Suprapubic skin (tissue), 4 donors: ENCODE data around the gene RPL41. TPM values are rescaled to one million over a fixed set of nuclear protein-coding genes. Genes with fewer than 3 reads are reported as not detected.

Experiments used
- DNase-seq, 2 donors: peaks; one replicate each; pipeline ENCODE4 v3.0.0-alpha.2; 2019; ENCODE audit warnings: low spot score in 2 of 2
- H3K27ac ChIP-seq: fragments of 200-600 bp; sonication (generic); one replicate; pipeline ENCODE4 v1.5.1; 2019
- H3K27me3 ChIP-seq: fragments of 200-600 bp; sonication (generic); one replicate; pipeline ENCODE4 v1.5.1; 2019
- H3K36me3 ChIP-seq: fragments of 200-600 bp; sonication (generic); one replicate; pipeline ENCODE4 v1.5.1; 2019
- H3K4me1 ChIP-seq: fragments of 200-600 bp; sonication (generic); one replicate; pipeline ENCODE4 v1.5.1; 2019
- H3K4me3 ChIP-seq: fragments of 200-600 bp; sonication (generic); one replicate; pipeline ENCODE4 v1.5.1; 2019; ENCODE audit warnings: mild to moderate bottlenecking
- H3K9me3 ChIP-seq: fragments of 200-600 bp; sonication (generic); one replicate; pipeline ENCODE4 v1.5.1; 2019
- EP300 ChIP-seq: sonication (generic); formaldehyde crosslinking; IDR thresholded peaks from one replicate; pipeline ENCODE4 v1.6.1; 2017; ENCODE audit warnings: antibody characterized with exemption
- POLR2A ChIP-seq, 2 donors: fragments of 450-650 bp; IDR thresholded peaks; one replicate each; pipeline ENCODE4 v1.6.1; 2017; ENCODE audit warnings: antibody characterized with exemption in 2 of 2, mild to moderate bottlenecking in 2 of 2, moderate library complexity in 2 of 2
- POLR2AphosphoS5 ChIP-seq, 3 donors: sonication (generic); formaldehyde crosslinking; IDR thresholded peaks; one replicate each; pipeline ENCODE4 v1.6.1; 2017; ENCODE audit warnings: antibody characterized with exemption in 3 of 3
- WGBS: methylation state at CpG from one replicate; pipeline ENCODE4 v1.1.5; 2018; 5-methylcytosine and 5-hydroxymethylcytosine counted together
- total RNA-seq, 4 donors: library from RNA; depleted of rRNA; stranded (reverse); fragments of >200 nt; gene quantifications; one replicate each; pipeline ENCODE4 v1.1.0, GENCODE V29; 2016
- TF ChIP-seq, protein P1 (sequence below), 2 donors: fragments of 200-600 bp in 1 of 2; fragments of 450-650 bp in 1 of 2; sonication (generic) in 1 of 2; IDR thresholded peaks; one replicate each; pipeline ENCODE4 v1.5.1; 2016 to 2019; ENCODE audit warnings: antibody characterized with exemption in 2 of 2, mild to moderate bottlenecking in 1 of 2, moderate library complexity in 1 of 2

RPL41 gene
- total RNA-seq, 4 donors from 2014 or later: 2,523 to 6,346 (median 5,689) TPM

GRCh38 chr12:56163533-56164344, 47.3 kb downstream of the RPL41 start:
- WGBS: 74% methylated on average over 11 of the region's 11 CpGs
- H3K9me3 ChIP-seq: no peaks in the 10 kb centered on the region
- no peak for TF ChIP-seq POLR2AphosphoS5 (IDR thresholded peaks at IDR 0.05)
- H3K36me3 ChIP-seq: peaks cover 88% of the 10 kb centered on the region
- no peak for DNase-seq
- no peak overlapping the region for H3K27ac ChIP-seq
- no peak overlapping the region for H3K4me3 ChIP-seq
- H3K4me1 ChIP-seq: peaks cover 38% of the 10 kb centered on the region
- H3K27me3 ChIP-seq: no peaks in the 10 kb centered on the region

DNA sequence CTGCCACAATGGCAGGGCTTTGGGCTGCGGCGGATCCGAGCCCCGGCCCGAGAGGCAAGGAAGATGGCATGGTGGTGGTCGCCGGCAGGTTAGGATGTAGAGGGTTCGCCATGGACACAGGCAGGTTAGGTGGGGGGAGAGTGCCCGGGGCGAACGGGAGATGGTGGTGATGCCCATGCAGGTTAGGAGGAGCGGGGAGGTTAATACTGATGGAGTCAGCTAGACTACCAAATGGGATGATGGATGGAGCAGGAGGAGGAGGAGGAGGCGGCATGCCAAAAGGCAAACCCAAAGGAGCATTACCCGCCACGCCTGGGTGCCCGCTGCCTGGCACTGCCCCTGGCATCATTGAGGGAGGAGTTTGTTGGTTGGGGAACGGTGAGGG, 47.9 kb downstream of the RPL41 start:
- TF ChIP-seq EP300 (no peak), POLR2A (IDR thresholded peaks at IDR 0.05) (no peak), POLR2AphosphoS5 (IDR thresholded peaks at IDR 0.05) (no peak)
- TF ChIP-seq, protein P1, sequence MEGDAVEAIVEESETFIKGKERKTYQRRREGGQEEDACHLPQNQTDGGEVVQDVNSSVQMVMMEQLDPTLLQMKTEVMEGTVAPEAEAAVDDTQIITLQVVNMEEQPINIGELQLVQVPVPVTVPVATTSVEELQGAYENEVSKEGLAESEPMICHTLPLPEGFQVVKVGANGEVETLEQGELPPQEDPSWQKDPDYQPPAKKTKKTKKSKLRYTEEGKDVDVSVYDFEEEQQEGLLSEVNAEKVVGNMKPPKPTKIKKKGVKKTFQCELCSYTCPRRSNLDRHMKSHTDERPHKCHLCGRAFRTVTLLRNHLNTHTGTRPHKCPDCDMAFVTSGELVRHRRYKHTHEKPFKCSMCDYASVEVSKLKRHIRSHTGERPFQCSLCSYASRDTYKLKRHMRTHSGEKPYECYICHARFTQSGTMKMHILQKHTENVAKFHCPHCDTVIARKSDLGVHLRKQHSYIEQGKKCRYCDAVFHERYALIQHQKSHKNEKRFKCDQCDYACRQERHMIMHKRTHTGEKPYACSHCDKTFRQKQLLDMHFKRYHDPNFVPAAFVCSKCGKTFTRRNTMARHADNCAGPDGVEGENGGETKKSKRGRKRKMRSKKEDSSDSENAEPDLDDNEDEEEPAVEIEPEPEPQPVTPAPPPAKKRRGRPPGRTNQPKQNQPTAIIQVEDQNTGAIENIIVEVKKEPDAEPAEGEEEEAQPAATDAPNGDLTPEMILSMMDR (IDR thresholded peaks at IDR 0.05): no peak

DNA sequence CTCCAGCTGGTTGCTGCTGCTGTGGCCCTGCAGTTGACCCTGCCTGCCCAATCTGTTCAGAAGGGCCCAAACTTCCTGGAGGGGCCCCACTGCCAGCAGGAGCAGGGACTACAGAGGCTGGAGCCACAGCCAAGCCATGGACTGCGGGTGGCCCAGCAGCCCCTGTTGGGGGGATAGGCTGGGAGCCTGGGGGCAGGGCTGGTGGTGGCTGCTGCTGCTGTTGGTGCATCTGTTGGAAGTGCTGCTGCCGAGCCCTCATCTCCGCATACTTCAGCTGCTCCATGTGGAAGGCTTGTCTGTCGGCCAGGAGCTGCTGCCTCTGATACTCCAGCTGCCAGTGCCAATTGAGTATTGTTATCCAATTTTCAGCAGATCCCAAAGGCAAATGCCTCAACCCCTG, 48.9 kb downstream of the RPL41 start:
- TF ChIP-seq EP300 (no peak), POLR2A (IDR thresholded peaks at IDR 0.05) (no peak), POLR2AphosphoS5 (IDR thresholded peaks at IDR 0.05) (no peak)
- TF ChIP-seq, protein P1 (IDR thresholded peaks at IDR 0.05): no peak
- H3K27me3 ChIP-seq: no peaks in the 10 kb centered on the region
- peaks cover 23% of the 10 kb centered on the region for H3K4me1 ChIP-seq
- H3K9me3 ChIP-seq: no peaks in the 10 kb centered on the region
- WGBS: 87% methylated on average over 4 of the region's 4 CpGs
- DNase-seq: no peak
- H3K36me3 ChIP-seq: peaks cover 96% of the 10 kb centered on the region
- H3K27ac ChIP-seq: no peak overlapping the region
- no peak overlapping the region for H3K4me3 ChIP-seq

More for the DNA sequence above, 47.9 kb downstream of the RPL41 start:
- WGBS: 89% methylated on average over 17 of the region's 17 CpGs
- Histone ChIP-seq H3K4me1 (peaks cover 34% of the 10 kb centered on the region), H3K4me3 (no peak overlapping the region), H3K9me3 (no peaks in the 10 kb centered on the region), H3K27ac (no peak overlapping the region), H3K27me3 (no peaks in the 10 kb centered on the region), H3K36me3 (peaks cover 94% of the 10 kb centered on the region)
- no peak for DNase-seq

Other genes with a start within 250 kb of the RPL41 start
- gene PYM1, start 188.7 kb upstream of the RPL41 start, total RNA-seq: 10 to 100 TPM; 32.0 to 41.8 (median 37.4) TPM
- gene DGKA, start 185.5 kb upstream of the RPL41 start, total RNA-seq: 100 to 1,000 TPM; 185 to 556 (median 198) TPM
- 100 to 1,000 TPM in 1 of 4 donors, 10 to 100 TPM in 3; 54.4 to 188 (median 71.7) TPM for gene PMEL, start 150.6 kb upstream of the RPL41 start, total RNA-seq
- 10 to 100 TPM; 18.4 to 33.2 (median 28.6) TPM for gene CDK2, start 149.8 kb upstream of the RPL41 start, total RNA-seq
- gene RAB5B, start 142.6 kb upstream of the RPL41 start, total RNA-seq: 100 to 1,000 TPM in 3 of 4 donors, 10 to 100 TPM in 1; 97.1 to 143 (median 114) TPM
- 10 to 100 TPM; 18.7 to 25.6 (median 22.9) TPM for gene SUOX, start 119.4 kb upstream of the RPL41 start, total RNA-seq
- 10 to 100 TPM in 1 of 4 donors, 1 to 10 TPM in 3; 3.2 to 10.5 (median 3.8) TPM for gene IKZF4, start 95.6 kb upstream of the RPL41 start, total RNA-seq
- 1,000 to 10,000 TPM in 2 of 4 donors, 100 to 1,000 TPM in 2; 600 to 3,046 (median 910) TPM for gene RPS26, start 74.7 kb upstream of the RPL41 start, total RNA-seq
- 100 to 1,000 TPM; 147 to 226 (median 181) TPM for gene ERBB3, start 36.5 kb upstream of the RPL41 start, total RNA-seq
- gene PA2G4, start 12.1 kb upstream of the RPL41 start, total RNA-seq: 100 to 1,000 TPM; 103 to 153 (median 117) TPM
- gene ZC3H10, start 1.6 kb downstream of the RPL41 start, total RNA-seq: 1 to 10 TPM; 2.1 to 5.6 (median 3.4) TPM
- gene ESYT1, start 11.6 kb downstream of the RPL41 start, total RNA-seq: 100 to 1,000 TPM in 2 of 4 donors, 10 to 100 TPM in 2; 73.1 to 128 (median 103) TPM
- gene MYL6B, start 36.0 kb downstream of the RPL41 start, total RNA-seq: 10 to 100 TPM; 28.3 to 37.4 (median 28.5) TPM
- 1,000 to 10,000 TPM in 1 of 4 donors, 100 to 1,000 TPM in 3; 773 to 1,142 (median 915) TPM for gene MYL6, start 41.7 kb downstream of the RPL41 start, total RNA-seq
- gene SMARCC2, start 72.8 kb downstream of the RPL41 start, total RNA-seq: 100 to 1,000 TPM in 2 of 4 donors, 10 to 100 TPM in 2; 53.6 to 137 (median 85.9) TPM
- gene RNF41, start 105.3 kb downstream of the RPL41 start, total RNA-seq: 10 to 100 TPM; 28.4 to 60.6 (median 35.8) TPM
- gene NABP2, start 107.7 kb downstream of the RPL41 start, total RNA-seq: 10 to 100 TPM; 13.3 to 23.7 (median 20.1) TPM
- 1 to 10 TPM in 2 of 4 donors, not detected in 2; 1.3 to 2.4 TPM for gene SLC39A5, start 113.4 kb downstream of the RPL41 start, total RNA-seq
- 10 to 100 TPM; 20.3 to 33.6 (median 24.6) TPM for gene ANKRD52, start 141.8 kb downstream of the RPL41 start, total RNA-seq
- gene COQ10A, start 150.3 kb downstream of the RPL41 start, total RNA-seq: 10 to 100 TPM in 1 of 4 donors, 1 to 10 TPM in 3; 3.4 to 17.0 (median 7.6) TPM
- 100 to 1,000 TPM; 176 to 218 (median 179) TPM for gene CS, start 183.7 kb downstream of the RPL41 start, total RNA-seq
- gene CNPY2, start 199.4 kb downstream of the RPL41 start, total RNA-seq: 10 to 100 TPM; 36.4 to 51.4 (median 42.4) TPM
- gene PAN2, start 217.4 kb downstream of the RPL41 start, total RNA-seq: 100 to 1,000 TPM in 1 of 4 donors, 10 to 100 TPM in 3; 27.2 to 141 (median 39.7) TPM
- not detected for gene IL23A, start 222.3 kb downstream of the RPL41 start, total RNA-seq
- gene STAT2, start 243.5 kb downstream of the RPL41 start, total RNA-seq: 100 to 1,000 TPM in 3 of 4 donors, 10 to 100 TPM in 1; 93.8 to 182 (median 111) TPM
- not detected for gene APOF, start 246.2 kb downstream of the RPL41 start, total RNA-seq